Frontal cortex (tissue), 1 donor: Measurements from ENCODE around the gene ACTR5. TPM values are rescaled to one million over a fixed set of nuclear protein-coding genes. Genes with fewer than 3 reads are reported as not detected.

Experiments
- small RNA-seq: library from RNA; depleted of rRNA; stranded (forward); fragments of <200 nt; gene quantifications from one replicate; pipeline ENCODE3, GENCODE V24; 2014
- total RNA-seq: library from RNA; depleted of rRNA; stranded (reverse); fragments of >200 nt; gene quantifications from one replicate; pipeline ENCODE4 v1.2.3, GENCODE V29; 2014

The ACTR5 gene
- total RNA-seq, 1 donor from 2014 or later = 9.8 TPM

Small RNA genes within 50 kb of the gene (small RNA-seq; reads per million reads assigned to genes)
- not detected for gene RF00017

Other genes starting within 250 kb of the ACTR5 start
- gene ADIG, start 167.3 kb upstream of the ACTR5 start, total RNA-seq = not detected
- gene ARHGAP40, start 146.7 kb upstream of the ACTR5 start, total RNA-seq = 0.41 TPM
- gene SLC32A1, start 24.0 kb upstream of the ACTR5 start, total RNA-seq = 7.7 TPM
- 10.6 TPM for gene PPP1R16B, start 57.2 kb downstream of the ACTR5 start, total RNA-seq
- gene FAM83D, start 178.0 kb downstream of the ACTR5 start, total RNA-seq = 2.4 TPM
- gene DHX35, start 213.9 kb downstream of the ACTR5 start, total RNA-seq = 15.5 TPM